ENCODE measurements around the gene TVP23B. TPM values are rescaled to one million over a fixed set of nuclear protein-coding genes. Genes with fewer than 3 reads are reported as not detected.

Gene TVP23B
- total RNA-seq, 1 donor: 61.3 TPM

DNA sequence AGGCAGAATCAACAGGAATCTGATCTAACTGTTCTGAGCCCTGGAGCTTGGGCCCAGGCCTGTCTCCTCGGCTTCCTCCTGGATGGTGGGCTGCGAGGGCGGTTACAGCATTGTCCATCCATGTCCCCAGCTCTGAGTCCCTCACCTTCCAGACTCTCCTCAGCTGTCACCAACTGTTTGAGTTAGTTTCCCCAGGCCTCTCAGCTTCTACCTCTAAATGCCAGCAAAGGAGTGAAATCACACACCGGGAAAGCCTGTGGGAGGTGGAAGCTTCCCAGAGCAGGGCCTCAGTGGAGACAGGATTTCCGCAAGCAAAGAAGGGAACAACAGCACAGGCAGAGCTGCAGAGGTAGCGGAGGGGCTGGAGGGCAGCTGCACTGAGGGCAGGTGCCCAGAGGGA, 67.5 kb downstream of the TVP23B start:
- DNase-seq (ENCODE audit: low read depth): no peak
- H3K4me3 ChIP-seq (ENCODE audit: low read depth, low read length): no peak overlapping the region
- TF ChIP-seq, protein P1, sequence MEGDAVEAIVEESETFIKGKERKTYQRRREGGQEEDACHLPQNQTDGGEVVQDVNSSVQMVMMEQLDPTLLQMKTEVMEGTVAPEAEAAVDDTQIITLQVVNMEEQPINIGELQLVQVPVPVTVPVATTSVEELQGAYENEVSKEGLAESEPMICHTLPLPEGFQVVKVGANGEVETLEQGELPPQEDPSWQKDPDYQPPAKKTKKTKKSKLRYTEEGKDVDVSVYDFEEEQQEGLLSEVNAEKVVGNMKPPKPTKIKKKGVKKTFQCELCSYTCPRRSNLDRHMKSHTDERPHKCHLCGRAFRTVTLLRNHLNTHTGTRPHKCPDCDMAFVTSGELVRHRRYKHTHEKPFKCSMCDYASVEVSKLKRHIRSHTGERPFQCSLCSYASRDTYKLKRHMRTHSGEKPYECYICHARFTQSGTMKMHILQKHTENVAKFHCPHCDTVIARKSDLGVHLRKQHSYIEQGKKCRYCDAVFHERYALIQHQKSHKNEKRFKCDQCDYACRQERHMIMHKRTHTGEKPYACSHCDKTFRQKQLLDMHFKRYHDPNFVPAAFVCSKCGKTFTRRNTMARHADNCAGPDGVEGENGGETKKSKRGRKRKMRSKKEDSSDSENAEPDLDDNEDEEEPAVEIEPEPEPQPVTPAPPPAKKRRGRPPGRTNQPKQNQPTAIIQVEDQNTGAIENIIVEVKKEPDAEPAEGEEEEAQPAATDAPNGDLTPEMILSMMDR (IDR thresholded peaks at IDR 0.05; ENCODE audit: insufficient read depth, low read length): no peak

DNA sequence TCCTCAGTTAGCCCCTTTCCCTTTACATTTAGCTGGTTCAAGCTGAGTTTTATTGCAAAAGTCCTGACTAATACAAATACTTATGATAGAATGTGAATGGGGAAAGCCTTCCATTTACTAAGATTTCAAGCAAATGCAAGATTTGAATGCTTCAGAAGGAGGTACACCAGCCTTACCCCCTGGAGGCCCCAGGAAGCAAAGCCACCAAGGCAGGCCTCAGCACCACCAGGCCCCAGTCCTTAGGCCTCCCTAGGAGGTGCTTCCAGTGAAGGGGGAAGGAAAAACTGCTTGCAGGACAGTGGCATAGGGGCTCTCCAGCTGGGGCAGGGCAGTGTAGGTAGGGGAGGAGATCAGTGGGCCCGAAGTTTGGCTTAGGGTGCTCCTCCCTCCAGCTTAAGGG, 69.7 kb downstream of the TVP23B start:
- TF ChIP-seq, protein P1 (IDR thresholded peaks at IDR 0.05; ENCODE audit: insufficient read depth, low read length): no peak
- no peak overlapping the region for H3K4me3 ChIP-seq (ENCODE audit: low read depth, low read length)
- DNase-seq (ENCODE audit: low read depth): no peak

DNA sequence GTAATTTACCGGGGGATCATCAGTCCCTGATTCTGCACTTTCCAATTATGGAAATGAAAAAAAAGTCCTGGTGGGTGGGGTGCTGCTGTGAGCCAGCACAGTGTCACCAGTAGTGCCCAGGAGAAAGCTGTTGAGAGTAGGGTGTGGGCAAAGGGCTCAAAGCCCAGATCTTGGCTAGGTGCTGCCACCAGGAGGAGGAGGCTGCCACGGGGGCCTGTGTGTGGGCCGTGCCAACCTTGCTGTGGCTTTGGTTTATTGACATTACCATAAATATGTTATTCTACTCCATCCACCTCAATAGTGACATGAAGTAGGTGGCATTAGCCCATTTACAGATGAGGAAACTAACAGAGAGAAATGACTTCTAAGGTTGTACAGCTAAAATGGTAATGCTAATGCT, 70.2 kb downstream of the TVP23B start:
- no peak overlapping the region for H3K4me3 ChIP-seq (ENCODE audit: low read depth, low read length)
- TF ChIP-seq, protein P1 (IDR thresholded peaks at IDR 0.05; ENCODE audit: insufficient read depth, low read length): no peak
- no peak for DNase-seq (ENCODE audit: low read depth)

DNA sequence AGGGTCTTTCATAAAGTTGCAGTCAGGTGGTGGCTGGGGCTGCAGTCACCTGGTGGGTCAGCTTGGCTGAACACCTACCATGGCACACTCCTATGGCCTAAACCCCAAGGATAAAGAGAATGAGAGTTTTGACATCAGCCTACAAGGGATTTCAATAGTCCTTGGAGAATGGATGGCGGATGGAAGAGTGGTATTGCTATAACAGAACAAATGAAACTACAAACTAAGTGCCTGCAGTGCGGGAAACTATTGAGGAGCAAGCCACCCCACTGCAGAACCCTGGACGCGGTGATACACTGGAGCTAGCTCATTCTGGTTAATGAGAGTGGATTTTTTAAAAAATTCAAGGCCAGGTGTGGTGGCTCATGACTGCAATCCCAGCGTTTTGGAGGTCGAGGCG, 74.0 kb downstream of the TVP23B start:
- TF ChIP-seq, protein P1 (IDR thresholded peaks at IDR 0.05; ENCODE audit: insufficient read depth, low read length): no peak
- H3K4me3 ChIP-seq (ENCODE audit: low read depth, low read length): peak overlapping the region; percentile 86
- no peak for DNase-seq (ENCODE audit: low read depth)

- TF ChIP-seq, protein P1 (IDR thresholded peaks at IDR 0.05; ENCODE audit: insufficient read depth, low read length): no peak
- peak overlapping the region; percentile 86 for H3K4me3 ChIP-seq (ENCODE audit: low read depth, low read length)
- DNase-seq (ENCODE audit: low read depth): peak; percentile 95
Observed at GRCh38 chr17:18855831-18856569, 75.0 kb downstream of the TVP23B start.

Other genes starting within 250 kb of the TVP23B start
- not detected in 2 replicates for gene TBC1D28, start 136.8 kb upstream of the TVP23B start, total RNA-seq (ENCODE audit: low replicate concordance)
- 3.4 and 5.4 TPM in 2 replicates for gene FOXO3B, start 98.9 kb upstream of the TVP23B start, total RNA-seq (ENCODE audit: low replicate concordance)
- gene FBXW10, start 37.1 kb upstream of the TVP23B start, total RNA-seq (ENCODE audit: low replicate concordance): under 0.01 TPM in 1 of 2 replicates, not detected in the other
- 14.2 and 26.3 TPM in 2 replicates for gene PRPSAP2, start 76.9 kb downstream of the TVP23B start, total RNA-seq (ENCODE audit: low replicate concordance)
- gene SLC5A10, start 171.0 kb downstream of the TVP23B start, total RNA-seq (ENCODE audit: low replicate concordance): not detected in 2 replicates
- 4.4 and 9.5 TPM in 2 replicates for gene FAM83G, start 223.6 kb downstream of the TVP23B start, total RNA-seq (ENCODE audit: low replicate concordance)